A549 treated with dexamethasone at 1 μM for 4 hours (cell line): ENCODE measurements around the gene TNRC6A. TPM values are rescaled to one million over a fixed set of nuclear protein-coding genes. Genes with fewer than 3 reads are reported as not detected.

Source experiments
- total RNA-seq: library from RNA; stranded (reverse); fragments of 200-300 nt; extraction: Qiagen RNA extraction; gene quantifications from 5 replicates; pipeline ENCODE4 v1.2.3, GENCODE V29; 2022

TNRC6A gene
- total RNA-seq: 25.2 to 35.1 TPM (median 31.3 TPM) in 5 replicates

DNA sequence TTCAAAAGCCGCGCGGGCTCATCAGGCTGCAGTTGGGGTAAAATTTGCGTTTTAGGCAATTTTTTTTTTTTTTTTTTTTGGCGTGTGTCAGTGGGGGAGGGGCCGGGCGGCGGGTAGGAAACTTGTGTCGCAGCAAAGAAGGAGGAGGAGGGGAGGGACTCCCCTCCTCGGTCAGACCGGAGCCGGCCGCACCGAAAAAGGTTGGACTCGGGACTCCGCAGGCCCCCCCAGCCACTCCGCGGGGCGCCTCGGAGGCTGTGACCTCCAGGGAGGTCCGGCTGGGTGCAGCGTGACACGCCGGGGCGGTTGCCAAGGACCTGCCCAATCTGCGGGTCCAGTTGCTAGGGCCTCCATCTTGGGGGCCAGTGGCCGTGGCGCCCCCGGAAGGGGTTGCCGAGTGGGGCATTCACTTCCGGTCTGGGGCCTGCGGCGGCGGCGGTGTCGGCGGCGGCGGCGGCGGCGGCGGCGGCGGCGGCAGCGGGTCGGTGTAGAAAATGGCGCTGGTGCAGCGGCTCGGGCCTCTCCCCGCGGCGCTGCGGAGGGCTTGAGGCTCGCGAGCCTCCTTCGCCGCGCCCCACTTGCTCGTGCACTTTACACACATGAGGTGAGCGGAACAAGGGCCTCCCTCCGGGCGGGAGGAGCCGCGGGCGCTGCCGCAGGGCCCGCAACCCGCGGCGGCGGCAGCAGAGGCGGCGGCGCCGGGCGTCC, at the start of gene TNRC6A:
Gene TNRC6A, plus strand, starts transcription at position 409 of the 708 bp plus-strand sequence. Its CDS starts 191 bp downstream, at position 600.

DNA sequence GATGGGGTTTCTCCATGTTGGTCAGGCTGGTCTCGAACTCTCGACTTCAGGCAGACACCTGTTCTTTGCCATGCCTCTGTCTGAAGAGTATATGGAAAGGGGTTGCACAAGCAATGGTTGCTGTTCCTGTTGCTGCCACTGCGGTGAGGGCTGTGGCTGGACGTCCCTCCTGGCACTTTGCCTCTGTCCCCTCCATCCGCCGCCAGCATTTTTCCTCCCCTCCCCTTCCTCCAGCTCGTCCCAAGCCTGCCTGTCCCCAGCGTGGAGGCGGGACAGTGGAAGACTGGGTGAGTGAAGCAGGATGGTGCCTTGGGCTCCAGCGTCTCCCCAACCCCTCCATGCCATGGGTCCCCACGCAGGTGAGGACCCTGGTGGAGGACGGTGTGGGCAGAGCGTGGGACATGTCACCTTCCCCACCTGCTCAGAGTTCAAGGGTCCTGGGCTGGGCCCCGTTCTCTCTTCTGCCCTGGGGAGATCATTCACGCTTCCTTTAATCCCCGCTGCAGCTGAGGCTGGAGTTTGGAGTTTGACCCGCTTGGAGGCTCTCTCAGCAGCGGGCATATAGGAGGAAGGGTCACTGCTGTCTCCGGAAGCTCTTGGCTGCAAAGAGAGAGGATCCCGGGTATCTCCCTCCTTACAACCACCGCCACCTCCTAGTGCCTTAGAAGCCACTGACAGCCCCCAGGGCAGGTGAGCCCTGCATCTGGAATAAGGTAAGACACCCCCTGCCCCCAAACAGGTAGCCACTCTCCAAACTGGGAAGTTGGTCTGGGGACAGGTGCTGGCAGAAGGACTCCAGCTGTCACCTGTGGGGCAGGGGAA, 116.5 kb downstream of the TNRC6A start, which contains the start of gene SLC5A11:
Gene SLC5A11, plus strand, starts transcription at position 238 of the 822 bp plus-strand sequence. CDS start 12,681 bp downstream, outside the sequence.

Other genes with a start within 250 kb of the TNRC6A start
- gene RBBP6, start 190.1 kb upstream of the TNRC6A start, total RNA-seq: 20.9 to 22.6 TPM (median 21.5 TPM) in 5 replicates
- gene SLC5A11, start 116.3 kb downstream of the TNRC6A start, total RNA-seq: 0.23 to 0.52 TPM (median 0.27 TPM) in 5 replicates